GM19397 (cell line): ENCODE results near the gene BCAS1.
"Not testable (repeated sequence)": the region's sequence is repeated elsewhere in the genome, so short reads cannot be mapped to it uniquely, and the experiment has no call there.

ENCODE experiments used
- ATAC-seq: cut with Tn5 transposase; IDR thresholded peaks from one replicate; pipeline ENCODE4 v1.9.1; 2021; ENCODE audit warnings: mild to moderate bottlenecking, moderate library complexity; ENCODE audit not compliant: unreplicated experiment

Gene BCAS1

GRCh38 chr20:54020868-54021267 is 49.5 kb downstream of the BCAS1 start:
- ATAC-seq = no peak

GRCh38 chr20:54020348-54020747 is 50.0 kb downstream of the BCAS1 start:
- ATAC-seq = no peak

GRCh38 chr20:54019585-54019984 is 50.8 kb downstream of the BCAS1 start:
- ATAC-seq = no peak

- no peak for ATAC-seq
Observed at GRCh38 chr20:54019127-54019526, 51.3 kb downstream of the BCAS1 start.

GRCh38 chr20:54017846-54018245 is 52.5 kb downstream of the BCAS1 start:
- peak; percentile 73 for ATAC-seq

- ATAC-seq = no peak
Observed at GRCh38 chr20:54015496-54015895, 54.9 kb downstream of the BCAS1 start.

- no peak for ATAC-seq
Observed at GRCh38 chr20:54014293-54014926, 56.0 kb downstream of the BCAS1 start.

GRCh38 chr20:54013471-54013870 is 56.9 kb downstream of the BCAS1 start:
- no peak for ATAC-seq

GRCh38 chr20:54011346-54011745 is 59.0 kb downstream of the BCAS1 start:
- no peak for ATAC-seq

GRCh38 chr20:54006216-54006615 is 64.2 kb downstream of the BCAS1 start:
- not testable (repeated sequence) for ATAC-seq

- no peak for ATAC-seq
Observed at GRCh38 chr20:54005524-54005923, 64.9 kb downstream of the BCAS1 start.

- peak; percentile 98 for ATAC-seq
Observed at GRCh38 chr20:54004445-54004844, 65.9 kb downstream of the BCAS1 start.

- ATAC-seq = no peak
Observed at GRCh38 chr20:54002741-54003140, 67.7 kb downstream of the BCAS1 start.

- ATAC-seq = no peak
Observed at GRCh38 chr20:54002056-54002575, 68.3 kb downstream of the BCAS1 start.

- no peak for ATAC-seq
Observed at GRCh38 chr20:54000914-54001313, 69.5 kb downstream of the BCAS1 start.

GRCh38 chr20:54000262-54000661 is 70.1 kb downstream of the BCAS1 start:
- no peak for ATAC-seq

- no peak for ATAC-seq
Observed at GRCh38 chr20:53999077-53999476, 71.3 kb downstream of the BCAS1 start.

- no peak for ATAC-seq
Observed at GRCh38 chr20:53996584-53997486, 73.6 kb downstream of the BCAS1 start.

- ATAC-seq = no peak
Observed at GRCh38 chr20:53995949-53996348, 74.4 kb downstream of the BCAS1 start.

GRCh38 chr20:53994088-53994487 is 76.3 kb downstream of the BCAS1 start:
- no peak for ATAC-seq

GRCh38 chr20:53993310-53993709 is 77.1 kb downstream of the BCAS1 start:
- ATAC-seq = no peak
